Stimulated activated CD4-positive, alpha-beta T cell treated with anti-CD3 and anti-CD28 coated beads, TNF-alpha, amount 100 ng/mL, for 4 hours (primary cell): ENCODE results near the gene MSL1.

ENCODE experiments used
- DNase-seq, 3 experiments: peaks; one replicate each; pipeline ENCODE4 v3.0.0-alpha.2; 2020; ENCODE audit warnings: low read depth in 3 of 3

The MSL1 gene

GRCh38 chr17:40174514-40174913 lies 52.7 kb downstream of the MSL1 start:
- DNase-seq = no peak

- DNase-seq = no peak
Measured at GRCh38 chr17:40175928-40176753, 54.4 kb downstream of the MSL1 start.

- no peak for DNase-seq
Measured at GRCh38 chr17:40176754-40177110, 55.0 kb downstream of the MSL1 start.

- peak; percentile 79 to 85 (median 82) for DNase-seq
Measured at GRCh38 chr17:40177275-40177874, 55.6 kb downstream of the MSL1 start, which contains the start of gene RAPGEFL1. TSS of gene RAPGEFL1 (plus strand) at chr17:40177470. CDS start at chr17:40177862, 392 bp downstream.

- no peak for DNase-seq
Measured at GRCh38 chr17:40178021-40178601, 56.3 kb downstream of the MSL1 start.

- no peak for DNase-seq
Measured at GRCh38 chr17:40178660-40179059, 56.9 kb downstream of the MSL1 start.

- DNase-seq = no peak
Measured at GRCh38 chr17:40179923-40180659, 58.3 kb downstream of the MSL1 start.

- no peak for DNase-seq
Measured at GRCh38 chr17:40180694-40181093, 58.9 kb downstream of the MSL1 start.

GRCh38 chr17:40181205-40181604 lies 59.4 kb downstream of the MSL1 start:
- DNase-seq = no peak

GRCh38 chr17:40182606-40183005 lies 60.8 kb downstream of the MSL1 start:
- no peak for DNase-seq
